Measurements from ENCODE around the gene CRYGN. TPM values are rescaled to one million over a fixed set of nuclear protein-coding genes. Genes with fewer than 3 reads are reported as not detected.

Gene CRYGN
- total and polyA plus RNA-seq, 2 of the 13 experiments (the other 11 are each of a cell fraction or from before 2014, with no cell fraction given), result 0.11 TPM; not detected in 1

GRCh38 chr7:151427705-151428377 is 12.1 kb downstream of the CRYGN start:
- FAIRE-seq (no peak), ATAC-seq (no peak)

More at GRCh38 chr7:151427705-151428377, 12.1 kb downstream of the CRYGN start:
- Histone ChIP-seq H3K4me1 (ENCODE audit: insufficient read depth, low read length) (no peaks in the 10 kb centered on the region), H2AFZ (ENCODE audit: low read length) (no peak overlapping the region), H3K4me2 (ENCODE audit: low read depth, low read length) (no peak overlapping the region), H4K20me1 (ENCODE audit: insufficient read depth, low read length) (peaks cover 2% of the 10 kb centered on the region; the same call in 1 of the 2 replicates), H3K79me2 (ENCODE audit: insufficient read depth, low read length) (no peaks in the 10 kb centered on the region), H3K27me3 (ENCODE audit: control insufficient read depth in 1 of 2, insufficient read depth in 2 of 2, low read length in 2 of 2) (peaks cover 5 to 49% of the 10 kb centered on the region in 2 experiments), H3K27ac (ENCODE audit: extremely low read length, insufficient read depth, low read length) (no peak overlapping the region), H3K9ac (ENCODE audit: insufficient read depth, low read depth, low read length) (no peak overlapping the region), H3K36me3 (replicated peaks in 1 of 2; ENCODE audit: control insufficient read depth in 1 of 2, insufficient read depth in 2 of 2, low read length in 2 of 2) (no peaks in the 10 kb centered on the region), H3K9me3 (ENCODE audit: low read length) (no peaks in the 10 kb centered on the region), H3K4me3 (replicated peaks in 1 of 3; ENCODE audit: insufficient read depth in 1 of 3, low read depth in 2 of 3, low read length in 3 of 3) (no peak overlapping the region)
- in situ Hi-C loops (cut with HindIII; ENCODE audit: extremely low pct_ligation_motif_present, low pct_unique_long_range_greater_than_20kb), result no loop called here
- DNase-seq (ENCODE audit: low spot score), result no peak
- WGBS (ENCODE audit: low lambda C conversion rate), result 43% methylated on average over 7 of the region's 10 CpGs
- ChIA-PET CTCF (ENCODE audit: low intra/inter-chr PET ratio, low total read pairs) (no interaction called here), POLR2A (no interaction called here)
- intact Hi-C loops (cut with micrococcal nuclease; ENCODE audit: unreplicated experiment), result no loop called here
- TF ChIP-seq HBP1 (CRISPR knock-in tag; IDR thresholded peaks at IDR 0.05; ENCODE audit: low read depth) (no peak), ZNF367 (CRISPR knock-in tag; IDR thresholded peaks at IDR 0.05; ENCODE audit: borderline replicate concordance) (no peak), PATZ1 (CRISPR knock-in tag; IDR thresholded peaks at IDR 0.05) (no peak), ZNF451 (CRISPR knock-in tag; IDR thresholded peaks at IDR 0.05) (no peak), JUND (CRISPR knock-in tag; IDR thresholded peaks at IDR 0.05) (no peak)
- BruUV-seq (replicated peaks), result no TSS peak
